ENCODE results near the gene PPA1.

- TF ChIP-seq CTCF (IDR thresholded peaks at IDR 0.05 in 8 of 11, conservative IDR thresholded peaks at IDR 0.05 in 3 of 11): no peak
- TF ChIP-seq POLR2AphosphoS5 (IDR thresholded peaks at IDR 0.05): no peak
Observed at GRCh38 chr10:70241081-70241480, 7.9 kb upstream of the PPA1 start.

All from spleen (tissue), 7 donors.